Activated CD8-positive, alpha-beta memory T cell treated with anti-CD3 and anti-CD28 coated beads, Interleukin-2, amount 50 U/mL, for 4 hours (primary cell): ENCODE measurements around the gene SS18.

Source experiments
- DNase-seq: peaks from one replicate; pipeline ENCODE4 v3.0.0-alpha.2; 2020

The SS18 gene

GRCh38 chr18:26071020-26071419 is 19.4 kb downstream of the SS18 start:
- no peak for DNase-seq

- no peak for DNase-seq
These were observed 31.1 kb downstream of the SS18 start for GRCh38 chr18:26059357-26059756.

DNA sequence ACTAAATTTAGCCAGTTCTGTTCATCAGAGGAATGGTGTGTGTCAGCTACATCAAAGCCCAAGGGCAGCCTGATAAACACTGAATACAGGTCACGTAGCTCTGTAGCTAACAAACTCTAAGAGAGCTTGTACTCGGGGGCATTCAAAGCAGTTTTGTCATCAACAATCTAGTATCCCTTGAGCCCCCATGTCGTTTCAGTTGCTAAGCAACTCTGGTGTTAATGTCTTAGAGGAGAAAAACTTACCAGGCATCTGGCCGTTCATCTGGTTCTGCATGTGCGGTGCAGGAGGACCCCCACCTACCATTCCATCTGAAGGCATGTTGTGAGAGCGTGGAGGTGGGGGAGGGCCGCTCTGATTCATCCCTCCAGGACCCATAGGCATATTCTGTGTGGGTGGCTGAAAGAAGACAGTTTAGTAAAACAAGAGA is 33.1 kb downstream of the SS18 start:
- DNase-seq: no peak

- no peak for DNase-seq
These were observed 34.1 kb downstream of the SS18 start for GRCh38 chr18:26056291-26056690.

GRCh38 chr18:26052505-26052904 is 37.9 kb downstream of the SS18 start:
- DNase-seq: no peak

GRCh38 chr18:26051843-26052242 is 38.6 kb downstream of the SS18 start:
- no peak for DNase-seq

GRCh38 chr18:26046419-26047077 is 43.9 kb downstream of the SS18 start:
- no peak for DNase-seq

DNA sequence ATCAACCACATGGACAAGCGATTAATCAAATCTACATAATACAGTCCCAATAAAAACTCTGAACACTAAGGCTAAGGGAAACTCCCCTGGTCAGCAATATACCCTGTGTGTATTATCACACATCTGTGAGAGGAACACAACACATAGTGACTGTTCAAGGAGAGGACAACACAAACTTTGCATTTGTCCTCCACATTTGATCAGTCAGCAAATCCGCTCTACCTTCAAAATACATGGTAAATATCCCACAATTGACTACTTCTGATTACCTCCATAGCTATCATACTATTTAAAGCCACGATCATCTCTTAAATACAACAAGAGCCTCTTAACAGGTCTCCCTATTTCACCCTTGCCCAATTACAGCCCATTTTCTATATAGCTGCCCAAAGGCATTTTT is 45.6 kb downstream of the SS18 start:
- no peak for DNase-seq

GRCh38 chr18:26040051-26040656 is 50.3 kb downstream of the SS18 start:
- no peak for DNase-seq

GRCh38 chr18:26039203-26039602 is 51.2 kb downstream of the SS18 start:
- no peak for DNase-seq

DNA sequence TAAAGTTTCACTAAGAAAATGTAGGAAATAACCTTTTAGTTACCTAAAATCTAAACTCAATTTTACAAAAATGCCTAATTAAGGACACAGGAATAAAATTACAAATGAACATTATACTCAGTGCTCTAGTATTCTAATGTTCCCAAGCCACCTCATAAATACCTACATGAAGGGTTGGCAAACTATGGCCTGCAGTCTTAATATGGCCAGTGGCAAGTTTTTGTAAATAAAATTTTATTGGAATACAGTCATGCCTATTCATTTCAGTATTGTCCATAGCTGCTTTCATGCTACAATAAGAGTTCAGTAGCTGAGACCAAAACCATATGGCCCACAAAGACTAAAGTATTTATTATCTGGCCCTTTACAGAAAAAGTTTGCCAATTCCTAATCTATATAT is 53.8 kb downstream of the SS18 start:
- no peak for DNase-seq

- DNase-seq: no peak
These were observed 55.4 kb downstream of the SS18 start for GRCh38 chr18:26034850-26035497.

GRCh38 chr18:26022585-26022984 is 67.8 kb downstream of the SS18 start:
- DNase-seq: no peak

- DNase-seq: no peak
These were observed 69.2 kb downstream of the SS18 start for GRCh38 chr18:26021061-26021754.

- DNase-seq: no peak
These were observed 72.5 kb downstream of the SS18 start for GRCh38 chr18:26017929-26018328.

DNA sequence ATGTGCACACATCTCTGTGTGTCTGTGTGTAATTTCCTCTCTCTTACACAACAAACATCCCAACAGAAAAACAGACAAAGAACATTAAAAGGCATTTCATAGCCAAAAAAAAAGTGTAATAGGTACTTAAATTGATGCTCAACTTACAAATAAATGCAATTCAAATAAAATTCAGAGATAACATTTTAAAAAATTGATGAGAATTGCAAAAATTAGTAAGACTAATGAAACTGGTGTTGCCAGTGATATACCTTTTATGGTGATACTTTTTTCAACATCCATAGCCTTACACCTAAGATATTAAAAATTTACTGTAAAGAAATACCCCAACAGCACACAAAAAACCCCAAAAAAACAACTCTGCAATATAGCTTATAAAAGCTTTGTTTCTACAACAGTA is 76.0 kb downstream of the SS18 start:
- DNase-seq: no peak

DNA sequence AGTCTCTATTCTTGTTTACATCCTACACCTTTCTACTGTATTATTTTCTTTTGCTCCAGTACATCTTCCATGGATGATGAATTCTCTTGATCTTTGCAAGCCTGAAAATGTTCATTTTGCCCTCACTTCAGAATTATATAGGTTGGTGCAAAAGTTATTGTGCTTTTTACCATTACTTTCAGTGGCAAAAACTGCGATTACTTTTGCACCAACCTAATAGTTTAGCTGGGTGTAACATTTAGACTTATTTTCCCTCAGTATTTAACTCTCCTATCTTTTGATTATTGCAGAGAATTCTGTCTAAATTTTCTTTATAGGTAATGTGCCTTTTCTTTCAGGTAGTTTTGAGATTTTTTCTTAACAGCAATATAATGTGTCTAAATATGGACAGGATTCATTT is 81.8 kb downstream of the SS18 start:
- DNase-seq: no peak

DNA sequence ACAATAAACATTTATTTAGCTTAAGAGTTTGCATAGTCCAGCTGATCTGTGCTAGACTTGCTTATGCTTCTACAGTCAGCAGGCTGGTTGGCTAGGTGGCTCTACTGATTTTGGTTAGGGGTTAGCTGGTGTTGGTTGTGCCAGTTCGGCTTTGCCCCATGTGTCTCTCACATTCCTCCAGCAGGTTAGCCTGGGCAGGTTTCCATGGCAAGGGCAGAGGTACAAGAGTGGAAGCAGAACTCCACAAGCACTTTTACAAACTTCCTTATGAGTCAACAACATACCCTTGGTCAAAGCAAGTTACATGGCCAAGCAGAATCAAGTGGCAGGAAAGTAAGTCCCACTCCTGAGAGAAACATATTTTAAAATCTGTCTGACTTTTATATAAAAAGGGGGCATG is 82.3 kb downstream of the SS18 start:
- DNase-seq: no peak

DNA sequence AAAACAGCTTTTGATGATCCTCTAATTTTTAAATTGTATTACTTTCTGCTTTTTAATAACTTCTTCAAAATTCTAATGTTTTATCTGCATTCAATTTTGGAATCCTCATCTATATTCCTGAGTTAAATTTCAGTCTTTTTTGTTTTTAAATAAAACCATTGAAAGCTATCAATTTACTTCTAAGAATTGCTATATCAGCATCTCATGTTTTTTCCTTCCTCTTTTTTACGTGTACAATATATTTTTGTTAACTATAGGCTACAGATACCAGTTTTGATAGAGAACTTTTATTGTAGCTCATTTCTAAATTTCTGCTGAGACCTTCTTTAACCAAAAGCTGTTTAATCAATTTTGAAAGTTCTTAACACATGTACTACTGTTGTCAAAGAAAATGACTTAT is 84.5 kb downstream of the SS18 start:
- no peak for DNase-seq

DNA sequence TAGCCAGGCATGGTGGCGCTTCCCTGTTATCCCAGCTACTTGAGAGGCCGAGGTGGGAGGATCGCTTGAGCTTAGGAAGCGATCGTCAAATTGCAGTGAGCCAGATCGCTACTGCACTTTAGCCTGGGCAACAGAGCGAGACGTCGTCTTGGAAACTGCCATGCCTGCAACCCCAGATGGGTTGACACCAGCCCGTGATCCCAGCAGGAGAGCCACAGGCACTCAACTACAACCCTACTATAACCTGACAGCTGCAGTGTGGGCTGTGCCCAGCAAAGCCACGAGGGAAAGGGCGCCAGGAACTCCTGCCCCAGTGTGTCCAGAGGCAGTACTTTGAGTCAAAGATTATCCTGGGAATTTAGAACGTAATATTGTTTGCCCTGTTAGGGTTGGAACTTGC is 85.6 kb downstream of the SS18 start:
- no peak for DNase-seq

- DNase-seq: no peak
These were observed 86.6 kb downstream of the SS18 start for GRCh38 chr18:26003817-26004216.

DNA sequence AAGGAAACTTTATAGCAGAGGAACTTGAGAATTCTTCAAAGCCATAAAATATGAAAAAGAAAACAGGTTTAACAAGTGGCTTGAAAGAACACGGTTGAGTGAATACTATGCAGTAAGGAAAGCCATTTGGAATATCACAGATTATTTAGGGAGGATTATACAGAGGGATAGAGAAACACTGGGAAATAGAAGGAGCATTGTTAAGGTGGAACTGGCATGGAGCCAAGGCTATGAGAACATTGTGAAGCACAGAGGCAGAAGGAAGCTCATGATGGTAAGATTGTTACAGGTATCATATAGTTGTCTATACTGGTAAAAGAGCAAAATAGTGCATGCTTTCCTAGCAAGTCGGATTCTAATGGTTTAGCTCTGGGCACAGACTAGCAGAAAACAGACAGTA is 87.1 kb downstream of the SS18 start:
- DNase-seq: no peak

DNA sequence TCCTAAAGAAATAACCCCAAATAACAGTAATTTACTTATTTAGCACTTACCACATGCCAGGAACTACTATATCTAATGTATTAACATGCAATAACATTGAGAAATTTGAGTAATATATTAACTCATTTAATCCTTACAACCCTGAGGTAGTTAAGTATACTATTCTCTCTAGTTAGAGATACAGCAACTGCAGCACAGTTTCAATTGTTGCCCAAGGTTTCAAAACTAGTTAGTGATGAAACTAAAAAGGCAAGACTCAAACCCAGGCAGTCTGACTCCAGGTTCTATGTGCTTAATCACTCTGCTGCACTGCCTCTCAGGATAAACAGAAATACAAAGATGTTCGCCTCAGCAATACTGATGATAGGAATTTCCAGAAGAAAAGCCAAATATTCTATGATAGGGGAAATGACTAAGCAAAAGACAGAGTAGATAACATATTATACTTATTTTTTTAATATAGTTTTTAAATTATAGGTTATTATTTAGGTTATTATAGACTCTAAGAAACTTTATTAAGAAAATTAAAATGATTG is 88.0 kb downstream of the SS18 start:
- no peak for DNase-seq

- no peak for DNase-seq
These were observed 92.0 kb downstream of the SS18 start for GRCh38 chr18:25998461-25998860.
